GM12864 (cell line): Measurements from ENCODE around the gene WDFY2.
"Not testable (repeated sequence)": the region's sequence is repeated elsewhere in the genome, so short reads cannot be mapped to it uniquely, and the experiment has no call there.

ENCODE experiments used
- DNase-seq: peaks from one replicate; pipeline ENCODE4 v3.0.0-alpha.2; 2011; ENCODE audit warnings: low read depth
- H3K4me3 ChIP-seq: 2 replicates; pipeline ENCODE4 v1.5.1; 2011; ENCODE audit warnings: mild to moderate bottlenecking, low read depth, low read length, control low read depth
- CTCF ChIP-seq: IDR thresholded peaks from 2 replicates; pipeline ENCODE4 v1.5.1; 2011; ENCODE audit warnings: low read depth, mild to moderate bottlenecking, moderate library complexity, low read length, control low read depth, inconsistent platforms; ENCODE audit errors: missing control alignments

The WDFY2 gene

GRCh38 chr13:51639171-51639570 is 54.9 kb downstream of the WDFY2 start:
- TF ChIP-seq CTCF: no peak
- H3K4me3 ChIP-seq: no peak overlapping the region
- no peak for DNase-seq

- DNase-seq, H3K4me3 ChIP-seq: not testable (repeated sequence)
Observed at GRCh38 chr13:51640696-51641095, 56.4 kb downstream of the WDFY2 start.

- no peak for TF ChIP-seq CTCF
- no peak for DNase-seq
- H3K4me3 ChIP-seq: no peak overlapping the region
Observed at GRCh38 chr13:51643105-51643881, 59.0 kb downstream of the WDFY2 start.

GRCh38 chr13:51643882-51644281 is 59.6 kb downstream of the WDFY2 start:
- no peak for DNase-seq

GRCh38 chr13:51644654-51645053 is 60.4 kb downstream of the WDFY2 start:
- no peak for DNase-seq
- H3K4me3 ChIP-seq: no peak overlapping the region
- TF ChIP-seq CTCF: no peak

More at GRCh38 chr13:51643882-51644281, 59.6 kb downstream of the WDFY2 start:
- no peak for TF ChIP-seq CTCF
- no peak overlapping the region for H3K4me3 ChIP-seq

- H3K4me3 ChIP-seq: no peak overlapping the region
- no peak for TF ChIP-seq CTCF
- no peak for DNase-seq
Observed at GRCh38 chr13:51645154-51645650, 60.9 kb downstream of the WDFY2 start.

- DNase-seq: no peak
- no peak for TF ChIP-seq CTCF
- no peak overlapping the region for H3K4me3 ChIP-seq
Observed at GRCh38 chr13:51645761-51646670, 61.8 kb downstream of the WDFY2 start.
